H1 (cell line): ENCODE data around the gene MCCC1. TPM values are rescaled to one million over a fixed set of nuclear protein-coding genes. Genes with fewer than 3 reads are reported as not detected.
"Not testable (repeated sequence)": the region's sequence is repeated elsewhere in the genome, so short reads cannot be mapped to it uniquely, and the experiment has no call there.

ENCODE experiments used
- CTCF ChIA-PET: fragments of 300-600 bp; sonication (Branson Sonifier 250); formaldehyde crosslinking; loops from one replicate; lab custom pipeline; 2021; ENCODE audit not compliant: partially characterized antibody; lab: Charles Lee
- POLR2A ChIA-PET: fragments of 300-600 bp; sonication (Branson Sonifier 250); formaldehyde crosslinking; loops from one replicate; lab custom pipeline; 2021; ENCODE audit warnings: inconsistent platforms; ENCODE audit not compliant: partially characterized antibody; lab: Charles Lee
- DNase-seq, 2 experiments: peaks; one replicate each; pipeline versions ENCODE4 v3.0.0 to v3.0.0-alpha.2; 2010 to 2022; ENCODE audit warnings: low spot score in 2 of 2, low read depth in 1 of 2, mixed read lengths in 1 of 2
- FAIRE-seq: peaks from 2 replicates; lab custom pipeline; 2011; peaks lifted over from hg19 to GRCh38; lab: Jason Lieb, UNC
- H2AFZ ChIP-seq: 2 replicates; pipeline ENCODE4 v1.8.1; 2012; ENCODE audit warnings: low read length, inconsistent platforms
- H2AK5ac ChIP-seq: 2 replicates; pipeline ENCODE4 v1.6.1; 2013; ENCODE audit warnings: low read depth, low read length
- H2BK120ac ChIP-seq: replicated peaks from 2 replicates; pipeline ENCODE3; 2013; ENCODE audit warnings: low read depth, low read length, inconsistent platforms
- H2BK12ac ChIP-seq: 2 replicates; pipeline ENCODE4 v1.6.1; 2013; ENCODE audit warnings: low read depth, low read length
- H2BK15ac ChIP-seq: 2 replicates; pipeline ENCODE4 v1.6.1; 2013; ENCODE audit warnings: low read length
- H2BK20ac ChIP-seq: 2 replicates; pipeline ENCODE4 v1.6.1; 2013; ENCODE audit warnings: low read length
- H2BK5ac ChIP-seq: 2 replicates; pipeline ENCODE4 v1.6.1; 2013; ENCODE audit warnings: low read depth, low read length
- H3K14ac ChIP-seq: 2 replicates; pipeline ENCODE4 v1.6.1; 2013; ENCODE audit warnings: inconsistent platforms; ENCODE audit not compliant: insufficient read length
- H3K18ac ChIP-seq: 2 replicates; pipeline ENCODE4 v1.6.1; 2013; ENCODE audit warnings: low read length; ENCODE audit errors: extremely low read depth
- H3K23ac ChIP-seq: 2 replicates; pipeline ENCODE4 v1.6.1; 2013; ENCODE audit warnings: inconsistent platforms; ENCODE audit not compliant: insufficient read length
- H3K23me2 ChIP-seq: 2 replicates; pipeline ENCODE4 v1.6.1; 2013; ENCODE audit warnings: low read depth, low read length
- H3K27ac ChIP-seq: 2 replicates; pipeline ENCODE4 v1.6.1; 2011; ENCODE audit warnings: low read depth, low read length, inconsistent platforms
- H3K27me3 ChIP-seq, 4 experiments: replicated peaks in 1 of 4; 1 replicate in 1 of 4; 2 replicates in 3 of 4; pipeline versions ENCODE4 v1.6.1 to v1.8.1; 2011 to 2013; ENCODE audit warnings: low read length in 3 of 4, mild to moderate bottlenecking in 3 of 4, inconsistent platforms in 2 of 4, mixed read lengths in 2 of 4, moderate library complexity in 1 of 4; ENCODE audit not compliant: control insufficient read depth in 3 of 4, insufficient read depth in 3 of 4; ENCODE audit errors: extremely low read depth in 1 of 4
- H3K36me3 ChIP-seq, 4 experiments: 2 replicates each; pipeline versions ENCODE4 v1.6.1 to v1.8.1; 2011 to 2013; ENCODE audit warnings: mild to moderate bottlenecking in 4 of 4, low read length in 3 of 4, moderate library complexity in 2 of 4, control low read depth in 1 of 4, inconsistent platforms in 1 of 4; ENCODE audit not compliant: insufficient read depth in 4 of 4, control insufficient read depth in 2 of 4
- H3K4ac ChIP-seq: replicated peaks from 2 replicates; pipeline ENCODE3; 2013; ENCODE audit warnings: low read length, low read depth, mixed read lengths, inconsistent platforms; ENCODE audit not compliant: insufficient read length
- H3K4me1 ChIP-seq, 4 experiments: replicated peaks in 1 of 4; 1 replicate in 1 of 4; 2 replicates in 3 of 4; pipeline versions ENCODE4 v1.6.1 to v1.8.1; 2011 to 2013; ENCODE audit warnings: low read length in 3 of 4, inconsistent platforms in 2 of 4, mixed read lengths in 1 of 4; ENCODE audit not compliant: insufficient read depth in 4 of 4, control insufficient read depth in 3 of 4
- H3K4me2 ChIP-seq, 2 experiments: 2 replicates each; pipeline versions ENCODE4 v1.6.1 to v1.8.1; 2011 to 2013; ENCODE audit warnings: low read depth in 2 of 2, low read length in 2 of 2, control low read depth in 1 of 2, inconsistent platforms in 1 of 2, mild to moderate bottlenecking in 1 of 2; ENCODE audit not compliant: insufficient read depth in 1 of 2
- H3K4me3 ChIP-seq, 4 experiments: fragments of 200-600, 300-600 bp in 1 of 4; sonication (generic), shearing (Covaris generic), sonication (Bioruptor Twin) in 1 of 4; 2 replicates each; pipeline versions ENCODE4 v1.5.1 to v1.8.1; 2011 to 2016; ENCODE audit warnings: low read length in 4 of 4, low read depth in 3 of 4, control low read depth in 2 of 4, inconsistent platforms in 2 of 4, mild to moderate bottlenecking in 2 of 4, mixed read lengths in 1 of 4, moderate library complexity in 1 of 4; ENCODE audit not compliant: insufficient read depth in 2 of 4; ENCODE audit errors: extremely low read depth in 1 of 4
- H3K56ac ChIP-seq: replicated peaks from 2 replicates; pipeline ENCODE3; 2013; ENCODE audit warnings: low read depth, mild to moderate bottlenecking, mixed read lengths, low read length, inconsistent platforms; ENCODE audit not compliant: insufficient read length
- H3K79me1 ChIP-seq: 2 replicates; pipeline ENCODE4 v1.6.1; 2013; ENCODE audit warnings: low read depth, low read length, control low read depth
- H3K79me2 ChIP-seq, 2 experiments: 2 replicates each; pipeline versions ENCODE4 v1.6.1 to v1.8.1; 2012 to 2013; ENCODE audit warnings: low read length in 2 of 2, mild to moderate bottlenecking in 2 of 2, inconsistent platforms in 1 of 2; ENCODE audit not compliant: insufficient read depth in 2 of 2, control insufficient read depth in 1 of 2
- H3K9ac ChIP-seq, 4 experiments: replicated peaks in 1 of 4; 1 replicate in 1 of 4; 2 replicates in 3 of 4; pipeline versions ENCODE4 v1.6.1 to v1.8.1; 2011 to 2013; ENCODE audit warnings: low read depth in 3 of 4, low read length in 3 of 4, control low read depth in 2 of 4, mild to moderate bottlenecking in 2 of 4, moderate library complexity in 2 of 4, inconsistent platforms in 1 of 4; ENCODE audit errors: extremely low read depth in 1 of 4
- H3K9me3 ChIP-seq, 2 experiments: 2 replicates each; pipeline versions ENCODE4 v1.6.1 to v1.8.1; 2012 to 2013; ENCODE audit warnings: mild to moderate bottlenecking in 2 of 2, moderate library complexity in 2 of 2, control low read depth in 1 of 2, inconsistent platforms in 1 of 2, low read depth in 1 of 2, low read length in 1 of 2, mixed read lengths in 1 of 2; ENCODE audit not compliant: insufficient read depth in 2 of 2
- H4K20me1 ChIP-seq, 2 experiments: replicated peaks in 1 of 2; 2 replicates each; pipeline versions ENCODE3 to v1.8.1; 2011 to 2013; ENCODE audit warnings: inconsistent platforms in 2 of 2, low read length in 2 of 2, mild to moderate bottlenecking in 1 of 2; ENCODE audit not compliant: insufficient read depth in 2 of 2, control insufficient read depth in 1 of 2
- H4K5ac ChIP-seq: 2 replicates; pipeline ENCODE4 v1.6.1; 2013; ENCODE audit warnings: low read length, low read depth, mixed read lengths, inconsistent platforms; ENCODE audit not compliant: insufficient read length
- H4K8ac ChIP-seq: 2 replicates; pipeline ENCODE4 v1.8.0; 2013; ENCODE audit warnings: mild to moderate bottlenecking, moderate library complexity, low read length, inconsistent platforms; ENCODE audit not compliant: insufficient read depth; ENCODE audit errors: extremely low read depth
- H4K91ac ChIP-seq: replicated peaks from 2 replicates; pipeline ENCODE3; 2013; ENCODE audit warnings: low read length, mixed read lengths, inconsistent platforms; ENCODE audit not compliant: insufficient read length
- WGBS, 2 experiments: shearing (Covaris generic) in 1 of 2; methylation state at CpG; one replicate each; pipeline versions ENCODE4 v1.1.6 to v1.1.7; 2013 to 2015; ENCODE audit warnings: low lambda C conversion rate in 2 of 2, mixed read lengths in 2 of 2, inconsistent platforms in 1 of 2, low coverage in 1 of 2, missing lambda C conversion rate in 1 of 2; ENCODE audit not compliant: insufficient replicate concordance in 2 of 2, insufficient coverage in 1 of 2, insufficient read length in 1 of 2; ENCODE audit errors: extremely low coverage in 1 of 2, missing lambda C conversion rate in 1 of 2; 5-methylcytosine and 5-hydroxymethylcytosine counted together
- polyA plus RNA-seq, 7 experiments: library from polyadenylated mRNA; depleted of rRNA in 3 of 7; stranded (reverse) in 5 of 7; unstranded in 2 of 7; fragments of >200 nt in 5 of 7; fragments of 200-250 nt in 2 of 7; gene quantifications; 1 replicate in 5 of 7; 2 replicates in 1 of 7; 4 replicates in 1 of 7; pipeline versions ENCODE4 v1.2.1 to v1.2.3, GENCODE V29; 2011 to 2013; ENCODE audit warnings: missing spikeins in 2 of 7, mixed read lengths in 2 of 7
- total RNA-seq: library from RNA; stranded (reverse); fragmentation: NEBNext Ultra II Directional; extraction: Animal tissue kit (Norgen Biotek cat#: 25700); gene quantifications from 2 replicates; pipeline ENCODE4 v1.2.1, GENCODE V29; 2021

The MCCC1 gene
- total and polyA plus RNA-seq, 2 of the 8 experiments (the other 6 are each of a cell fraction or from before 2014, with no cell fraction given) = 10.8 to 21.5 TPM

GRCh38 chr3:183109847-183110246 is 10.6 kb upstream of the MCCC1 start:
- WGBS, 2 experiments = 76% methylated on average over 1 of the region's 1 CpG; no CpG with 5 or more reads in 1 of the 2 experiments
- not testable (repeated sequence) for H2BK15ac ChIP-seq, H2BK5ac ChIP-seq, H4K5ac ChIP-seq, H3K79me2 ChIP-seq, H3K27ac ChIP-seq, H3K56ac ChIP-seq, H3K18ac ChIP-seq, DNase-seq, H3K79me1 ChIP-seq, H2BK120ac ChIP-seq, H2AK5ac ChIP-seq, H3K27me3 ChIP-seq, H3K14ac ChIP-seq, H2BK12ac ChIP-seq, H3K23ac ChIP-seq, H3K4me3 ChIP-seq, H3K4ac ChIP-seq, H3K9ac ChIP-seq, FAIRE-seq, H4K8ac ChIP-seq, H3K23me2 ChIP-seq, H3K36me3 ChIP-seq, H3K4me2 ChIP-seq, H4K20me1 ChIP-seq, H2BK20ac ChIP-seq, H4K91ac ChIP-seq, H3K9me3 ChIP-seq, H2AFZ ChIP-seq
- CTCF ChIA-PET = interaction anchor here (0.6 kb wide), 2 partner anchors 286 to 1254 kb away, joined by 3 to 4 read pairs; no protein-coding TSS in a partner anchor
- H3K4me1 ChIP-seq = peaks cover 3 to 12% (median 5%) of the 10 kb centered on the region in 4 experiments; a peak in 6 of 7 replicates
- POLR2A ChIA-PET = interaction anchor here (0.7 kb wide), 1 partner anchor 13 kb away, joined by 3 read pairs; no protein-coding TSS in a partner anchor
